ENCODE results near the gene AGRP.
"Not testable (repeated sequence)": the region's sequence is repeated elsewhere in the genome, so short reads cannot be mapped to it uniquely, and the experiment has no call there.

The AGRP gene

DNA sequence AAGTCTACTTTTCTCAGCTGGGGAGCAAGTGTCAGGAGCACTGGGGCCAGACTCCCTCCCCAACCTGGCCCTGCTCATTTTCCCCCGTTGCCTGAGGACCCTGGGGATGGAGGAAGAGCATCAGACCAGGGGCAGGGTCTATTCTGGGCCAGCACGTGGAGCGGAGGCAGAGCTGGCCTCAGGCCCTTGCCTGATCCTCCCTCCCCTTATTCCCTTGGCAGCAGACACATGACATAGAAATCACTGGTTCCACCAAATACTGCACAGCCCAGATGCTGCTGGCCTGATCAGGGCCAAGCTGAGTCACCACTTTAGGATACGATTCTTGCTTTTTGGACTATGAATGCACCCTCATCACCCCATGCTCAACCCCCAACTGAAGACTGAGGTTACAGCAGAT, 15.8 kb upstream of the AGRP start:
- TF ChIP-seq, protein P1, sequence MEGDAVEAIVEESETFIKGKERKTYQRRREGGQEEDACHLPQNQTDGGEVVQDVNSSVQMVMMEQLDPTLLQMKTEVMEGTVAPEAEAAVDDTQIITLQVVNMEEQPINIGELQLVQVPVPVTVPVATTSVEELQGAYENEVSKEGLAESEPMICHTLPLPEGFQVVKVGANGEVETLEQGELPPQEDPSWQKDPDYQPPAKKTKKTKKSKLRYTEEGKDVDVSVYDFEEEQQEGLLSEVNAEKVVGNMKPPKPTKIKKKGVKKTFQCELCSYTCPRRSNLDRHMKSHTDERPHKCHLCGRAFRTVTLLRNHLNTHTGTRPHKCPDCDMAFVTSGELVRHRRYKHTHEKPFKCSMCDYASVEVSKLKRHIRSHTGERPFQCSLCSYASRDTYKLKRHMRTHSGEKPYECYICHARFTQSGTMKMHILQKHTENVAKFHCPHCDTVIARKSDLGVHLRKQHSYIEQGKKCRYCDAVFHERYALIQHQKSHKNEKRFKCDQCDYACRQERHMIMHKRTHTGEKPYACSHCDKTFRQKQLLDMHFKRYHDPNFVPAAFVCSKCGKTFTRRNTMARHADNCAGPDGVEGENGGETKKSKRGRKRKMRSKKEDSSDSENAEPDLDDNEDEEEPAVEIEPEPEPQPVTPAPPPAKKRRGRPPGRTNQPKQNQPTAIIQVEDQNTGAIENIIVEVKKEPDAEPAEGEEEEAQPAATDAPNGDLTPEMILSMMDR (IDR thresholded peaks at IDR 0.05; ENCODE audit: low read depth, low read length) = no peak
- no peak overlapping the region for H3K4me3 ChIP-seq (ENCODE audit: low read depth, low read length)

DNA sequence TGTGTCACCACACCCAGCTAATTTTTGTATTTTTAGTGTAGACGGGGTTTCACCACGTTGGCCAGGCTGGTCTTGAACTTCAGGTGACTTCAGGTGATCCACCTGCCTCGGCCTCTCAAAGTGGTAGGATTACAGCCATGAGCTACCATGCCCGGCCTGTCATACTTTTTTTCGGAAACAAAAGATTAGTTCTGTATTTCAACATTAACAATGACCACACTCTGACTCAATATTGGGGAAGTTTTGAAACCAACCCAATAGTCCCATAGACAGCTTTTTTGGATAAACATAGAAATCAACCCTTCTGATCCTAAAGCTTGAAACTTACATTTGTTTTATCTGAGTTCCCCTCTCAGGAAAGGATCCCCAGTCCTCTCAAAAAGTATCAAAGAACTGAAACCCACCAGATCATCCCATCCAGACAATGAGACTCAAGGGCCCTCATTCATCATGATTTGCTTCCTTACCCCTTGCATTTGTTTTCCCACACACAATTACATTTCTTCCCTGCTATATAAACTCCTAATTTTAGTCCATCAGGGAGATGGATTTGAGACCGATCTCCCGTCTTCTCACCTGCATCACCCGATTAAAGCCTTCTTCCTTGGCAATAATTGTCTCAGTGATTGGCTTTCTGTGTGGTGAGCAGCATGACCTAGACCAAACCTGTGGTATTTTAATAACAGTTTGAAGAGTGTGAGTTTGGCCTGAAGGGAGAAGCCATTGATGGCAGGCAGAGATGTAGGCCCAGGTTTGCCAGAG, 7.2 kb upstream of the AGRP start:
- TF ChIP-seq, protein P1 (IDR thresholded peaks at IDR 0.05; ENCODE audit: low read depth, low read length) = no peak
- no peak overlapping the region for H3K4me3 ChIP-seq (ENCODE audit: low read depth, low read length)

DNA sequence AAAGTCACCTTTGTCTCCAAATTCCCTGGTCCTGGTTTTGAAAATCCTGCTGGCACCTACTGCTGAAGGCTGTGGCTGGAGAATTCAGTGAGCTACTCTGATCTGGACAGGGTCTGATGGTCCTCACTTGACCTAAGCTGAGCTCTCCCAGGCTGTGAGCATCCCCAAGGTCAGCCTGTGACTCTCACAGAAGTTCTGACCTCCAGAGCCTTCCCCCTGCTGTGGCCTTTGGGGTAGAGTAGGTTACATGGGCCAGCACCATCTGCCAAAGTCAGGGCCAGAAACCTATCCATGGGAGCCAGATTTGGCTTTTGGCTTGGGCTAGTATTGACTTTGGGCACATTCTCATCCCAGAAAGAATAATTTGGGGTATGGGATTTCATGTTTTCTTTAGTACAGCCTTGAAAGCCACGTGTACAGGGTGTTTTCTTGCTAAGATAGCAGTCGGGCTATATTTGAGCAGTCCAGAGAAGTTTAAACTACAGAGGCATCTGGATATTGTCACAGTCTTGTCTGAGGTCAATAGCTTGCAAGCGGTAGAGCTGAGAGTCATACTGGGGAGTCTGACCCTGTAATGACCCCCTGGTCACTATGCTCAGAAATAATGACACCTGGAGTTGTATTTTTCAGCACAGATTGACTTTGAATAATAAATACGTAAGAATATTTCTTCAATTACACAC, 6.2 kb upstream of the AGRP start:
- no peak overlapping the region for H3K4me3 ChIP-seq (ENCODE audit: low read depth, low read length)
- TF ChIP-seq, protein P1 (IDR thresholded peaks at IDR 0.05; ENCODE audit: low read depth, low read length) = no peak

DNA sequence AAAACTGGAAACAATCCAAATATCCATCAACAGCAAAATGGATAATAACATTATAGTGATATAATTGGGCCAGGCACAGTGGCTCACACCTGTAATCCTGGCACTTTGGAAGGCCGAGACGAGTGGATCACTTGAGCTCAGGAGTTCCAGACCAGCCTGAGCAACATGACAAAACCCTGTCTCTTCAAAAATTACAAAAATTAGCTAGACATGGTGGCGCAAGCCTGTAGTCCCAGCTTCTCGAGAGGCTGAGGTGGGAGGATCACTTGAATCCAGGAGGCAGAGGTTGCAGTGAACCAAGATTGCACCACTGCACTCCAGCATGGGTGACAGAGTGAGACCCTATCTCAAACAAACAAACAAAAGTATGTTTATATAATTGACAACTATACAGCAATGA, 4.2 kb upstream of the AGRP start:
- not testable (repeated sequence) for H3K4me3 ChIP-seq (ENCODE audit: low read depth, low read length)

DNA sequence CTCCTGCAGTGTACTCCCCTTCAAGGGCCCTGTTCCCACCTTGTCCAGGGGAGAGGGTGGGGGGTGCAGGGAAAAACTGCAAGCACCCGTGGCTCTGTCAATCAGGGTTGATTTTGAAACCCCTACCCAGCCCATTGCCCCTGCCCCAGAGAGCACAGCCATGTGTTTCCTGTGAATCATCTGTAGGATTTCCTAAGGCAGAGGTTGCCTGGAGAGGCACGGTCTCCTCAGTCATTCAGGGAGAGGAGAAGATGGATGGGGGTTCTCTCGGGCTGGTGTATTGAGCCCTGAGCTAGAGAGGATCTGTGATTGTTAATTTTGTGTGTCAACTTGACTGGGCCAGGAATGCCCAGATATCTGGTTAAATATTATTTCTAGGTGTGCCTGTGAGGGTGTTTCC, 3.5 kb upstream of the AGRP start:
- no peak overlapping the region for H3K4me3 ChIP-seq (ENCODE audit: low read depth, low read length)
- TF ChIP-seq, protein P1 (IDR thresholded peaks at IDR 0.05; ENCODE audit: low read depth, low read length) = no peak

DNA sequence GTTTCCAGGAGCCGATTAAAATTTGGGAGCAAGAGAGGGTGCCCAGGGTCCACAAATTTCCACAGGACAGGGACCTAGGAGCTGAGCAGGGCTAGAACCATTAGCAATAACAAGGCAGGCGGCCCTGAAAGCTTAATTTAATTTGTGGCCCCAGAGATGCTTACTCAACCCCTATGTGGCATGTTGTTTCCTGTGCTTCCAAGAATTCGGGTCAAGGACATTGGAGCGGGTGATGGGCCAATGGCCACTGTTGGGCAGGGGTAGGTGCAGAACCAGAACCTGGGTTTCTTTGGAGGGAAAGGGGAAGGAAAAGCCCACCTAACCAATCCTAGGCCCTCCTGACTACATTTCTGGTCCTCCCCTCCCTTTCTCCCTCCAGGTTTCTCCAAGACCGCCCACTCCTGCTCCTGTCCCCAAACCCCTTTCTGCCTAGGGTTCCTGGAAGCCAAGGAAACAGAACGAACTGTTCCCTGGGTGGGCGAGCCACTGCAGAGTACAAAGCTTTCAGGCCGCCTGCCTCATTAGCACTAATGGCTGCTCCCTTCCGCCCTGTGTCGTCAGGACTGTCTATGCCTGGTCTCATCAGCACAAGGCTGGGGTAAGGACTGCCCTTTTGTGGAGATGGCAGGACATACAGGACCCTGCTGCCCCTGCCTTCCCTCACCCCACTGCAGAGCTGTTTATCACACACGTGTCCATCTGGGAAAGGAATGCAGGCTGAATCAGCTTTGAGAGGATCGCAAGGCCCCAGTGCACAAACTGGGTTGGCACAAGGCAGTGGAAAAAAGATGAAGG, 581 bp upstream of the AGRP start:
- TF ChIP-seq, protein P1 (IDR thresholded peaks at IDR 0.05; ENCODE audit: low read depth, low read length) = no peak
- no peak overlapping the region for H3K4me3 ChIP-seq (ENCODE audit: low read depth, low read length)

DNA sequence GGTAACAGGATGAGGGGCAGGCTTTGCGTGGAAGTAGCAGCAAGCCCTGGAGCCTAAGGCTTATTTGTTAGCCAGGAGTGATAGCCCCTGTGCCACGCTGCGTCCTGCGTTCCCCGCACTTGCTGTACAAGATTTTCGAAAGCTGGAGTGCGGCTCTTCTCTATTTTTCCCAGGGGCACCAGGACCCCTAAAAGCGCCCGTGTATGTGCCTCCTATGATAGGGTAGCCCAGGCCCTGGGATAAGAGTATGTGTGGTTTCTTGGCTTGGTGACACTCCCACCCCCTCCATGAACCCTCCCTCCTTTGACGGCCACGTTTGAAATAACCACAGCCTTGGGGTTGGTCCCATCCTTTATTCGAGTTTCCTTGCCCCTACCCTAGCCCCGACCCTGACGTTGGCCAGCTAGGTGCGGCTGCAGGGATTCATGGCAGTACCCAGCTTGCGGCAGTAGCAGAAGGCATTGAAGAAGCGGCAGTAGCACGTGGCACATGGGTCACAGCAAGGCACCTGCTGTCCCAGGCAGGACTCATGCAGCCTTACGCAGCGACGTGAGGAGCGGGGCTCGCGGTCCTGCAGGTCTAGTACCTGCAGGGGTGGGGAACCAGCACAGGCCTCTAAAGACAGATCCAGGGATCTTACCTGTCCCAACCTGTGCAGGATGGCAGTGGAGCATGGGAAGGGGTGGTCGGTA, 968 bp downstream of the AGRP start:
- TF ChIP-seq, protein P1 (IDR thresholded peaks at IDR 0.05; ENCODE audit: low read depth, low read length) = no peak
- H3K4me3 ChIP-seq (ENCODE audit: low read depth, low read length) = peak overlapping the region; percentile 84; the same call in 1 of the 2 replicates

Data from WI38 (cell line).